PC-9 (cell line): ENCODE results near the gene ZNF598.
"Not testable (repeated sequence)": the region's sequence is repeated elsewhere in the genome, so short reads cannot be mapped to it uniquely, and the experiment has no call there.

Source experiments
- CTCF ChIP-seq: fragments of 200-600 bp; sonication (generic); conservative IDR thresholded peaks from 2 replicates; pipeline ENCODE4 v1.6.1; 2017; ENCODE audit warnings: mixed run types, antibody characterized with exemption, mild to moderate bottlenecking, moderate library complexity
- EZH2 ChIP-seq: fragments of 200-600 bp; sonication (generic); IDR thresholded peaks from 2 replicates; pipeline ENCODE4 v1.8.0; 2017; ENCODE audit warnings: antibody characterized with exemption, low read depth

DNA sequence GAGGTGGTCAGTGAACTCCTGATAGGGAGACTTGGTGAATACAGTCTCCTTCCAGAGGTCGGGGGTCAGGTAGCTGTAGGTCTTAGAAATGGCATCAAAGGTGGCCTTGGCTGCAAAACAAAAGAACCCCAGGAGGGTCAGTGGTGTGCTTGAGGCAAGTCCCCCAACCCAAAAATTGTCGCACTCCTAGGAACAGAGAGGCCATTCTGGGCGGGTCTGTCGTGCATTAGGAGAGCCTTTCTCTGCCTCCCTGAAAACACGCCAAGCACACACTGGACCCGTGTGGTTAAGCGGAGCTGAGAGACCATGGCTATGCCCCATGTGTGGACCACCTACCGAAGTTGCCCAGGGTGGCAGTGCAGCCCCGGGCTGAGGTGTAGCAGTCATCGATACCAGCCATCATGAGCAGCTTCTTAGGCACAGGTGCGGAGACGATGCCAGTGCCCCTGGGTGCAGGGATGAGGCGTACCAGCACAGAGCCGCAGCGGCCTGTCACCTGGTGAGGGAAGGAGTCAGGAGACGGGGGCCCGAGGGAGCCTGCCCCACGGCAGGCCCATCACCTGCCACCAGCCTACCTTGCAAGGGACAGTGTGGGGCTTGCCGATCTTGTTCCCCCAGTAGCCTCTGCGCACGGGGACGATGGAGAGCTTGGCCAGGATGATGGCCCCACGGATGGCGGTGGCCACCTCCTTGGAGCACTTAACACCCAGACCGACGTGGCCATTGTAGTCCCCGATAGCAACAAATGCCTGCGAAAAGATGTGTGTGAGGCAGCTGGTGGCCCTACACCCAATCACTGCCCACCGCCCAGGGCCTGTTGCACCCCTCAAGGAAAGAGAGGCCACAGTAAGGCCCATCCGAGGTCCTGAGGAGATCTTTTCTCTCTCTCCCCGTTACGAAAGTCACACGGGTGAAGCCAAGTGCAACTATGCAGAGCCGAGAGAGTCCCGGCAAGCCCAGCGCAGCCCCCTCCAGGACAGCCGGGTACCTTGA is 47.2 kb downstream of the ZNF598 start:
- not testable (repeated sequence) for TF ChIP-seq CTCF, EZH2
